Measurements from ENCODE around the gene PTPN5.

- TF ChIP-seq TARDBP (IDR thresholded peaks at IDR 0.05) (no peak), NFRKB (IDR thresholded peaks at IDR 0.05) (no peak), SP1 (IDR thresholded peaks at IDR 0.05) (no peak), SUZ12 (IDR thresholded peaks at IDR 0.05) (no peak)
Observed at GRCh38 chr11:18703001-18703763, 88.4 kb downstream of the PTPN5 start.

Measured in HEK293T (cell line).